8988T (cell line): ENCODE results near the gene DCT.

ENCODE experiments used
- DNase-seq: peaks from one replicate; pipeline ENCODE4 v3.0.0; 2011

Gene DCT

DNA sequence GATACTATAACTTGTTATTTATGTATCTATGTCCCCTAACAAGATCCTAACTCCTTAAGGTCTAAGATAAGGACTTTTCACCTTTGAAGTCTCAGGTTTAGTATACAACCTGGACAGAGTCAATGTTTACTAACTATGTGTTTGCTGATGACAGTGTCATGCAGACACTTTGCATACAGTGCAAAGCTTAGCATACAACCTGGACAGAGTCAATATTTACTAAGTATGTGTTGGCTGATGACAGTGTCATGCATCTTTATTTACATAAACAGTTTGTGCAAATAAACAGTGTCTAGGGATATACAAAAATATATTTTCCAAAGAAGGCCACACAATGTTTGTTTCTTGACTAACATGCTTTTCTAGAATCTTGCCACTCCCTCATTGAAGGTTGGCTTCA is 34.7 kb downstream of the DCT start:
- no peak for DNase-seq

DNA sequence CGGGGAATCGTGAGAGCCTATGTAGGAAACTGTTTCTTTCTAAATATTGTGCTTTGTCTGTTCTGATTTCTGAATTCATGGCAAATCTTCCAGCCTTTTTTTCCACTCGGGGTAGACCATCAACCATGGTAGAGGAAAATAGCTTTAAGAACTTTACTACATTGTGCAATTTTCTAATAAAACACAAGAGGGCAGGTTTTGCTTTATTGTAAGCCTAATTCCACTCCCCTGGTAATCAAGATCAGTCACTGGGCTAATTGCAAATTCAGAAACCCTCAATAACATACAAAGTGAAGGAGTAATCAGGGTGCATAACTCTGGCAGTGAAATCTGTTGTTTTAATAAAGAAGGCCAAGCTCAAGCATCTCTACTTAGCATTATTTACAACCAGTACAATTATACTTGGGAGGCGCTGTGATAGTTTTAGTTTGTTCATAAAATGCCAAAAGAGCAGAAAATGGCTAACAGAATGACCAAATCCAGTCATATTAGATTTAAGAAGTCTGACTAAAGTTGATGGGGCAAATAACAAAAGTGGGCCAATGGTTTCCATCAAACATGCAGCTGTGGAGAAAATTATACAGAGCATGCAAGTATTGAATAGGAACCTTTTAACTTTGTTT is 43.8 kb downstream of the DCT start:
- no peak for DNase-seq

DNA sequence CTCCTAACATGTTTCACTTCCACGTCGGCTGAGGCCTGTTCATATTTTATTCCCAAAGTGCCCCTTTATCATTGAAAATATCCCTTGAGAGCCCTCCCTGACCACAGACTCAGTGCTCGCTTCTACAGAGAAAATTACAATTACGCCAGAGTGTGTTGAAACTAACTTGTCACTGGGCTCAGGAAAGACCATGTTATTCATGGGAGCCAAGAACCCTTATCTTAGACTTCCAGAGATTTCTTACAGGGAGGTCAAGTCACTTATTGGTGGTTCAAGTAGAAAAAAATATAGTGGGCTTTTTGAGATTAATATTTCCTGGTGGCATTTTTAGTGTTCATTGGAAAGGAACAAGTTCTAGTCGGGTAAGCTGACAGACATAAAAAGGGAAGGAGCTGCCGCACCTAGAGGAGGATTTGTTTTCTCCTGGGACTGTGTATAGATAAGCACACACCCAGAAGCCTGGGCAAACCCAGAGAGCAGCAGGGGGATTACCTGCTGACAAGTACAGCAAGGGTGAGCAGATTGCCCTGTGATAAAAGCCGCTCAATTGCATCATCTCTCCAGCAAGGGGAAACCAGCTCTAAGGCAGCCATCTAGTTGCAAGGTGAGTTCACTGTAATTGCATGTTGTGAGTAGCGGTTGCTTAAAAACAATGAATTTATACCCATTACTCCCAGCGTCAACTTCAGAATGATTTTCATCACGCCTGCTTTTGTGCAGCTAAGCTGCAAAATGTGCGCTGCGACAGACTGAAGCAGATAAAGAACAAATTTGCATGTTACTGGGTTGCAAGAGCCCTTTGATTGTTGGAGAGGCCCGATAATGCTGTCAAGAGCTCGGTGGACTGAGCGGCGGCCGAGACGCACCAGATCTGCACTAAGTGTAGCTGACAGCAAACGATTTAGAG is 46.2 kb downstream of the DCT start:
- no peak for DNase-seq

DNA sequence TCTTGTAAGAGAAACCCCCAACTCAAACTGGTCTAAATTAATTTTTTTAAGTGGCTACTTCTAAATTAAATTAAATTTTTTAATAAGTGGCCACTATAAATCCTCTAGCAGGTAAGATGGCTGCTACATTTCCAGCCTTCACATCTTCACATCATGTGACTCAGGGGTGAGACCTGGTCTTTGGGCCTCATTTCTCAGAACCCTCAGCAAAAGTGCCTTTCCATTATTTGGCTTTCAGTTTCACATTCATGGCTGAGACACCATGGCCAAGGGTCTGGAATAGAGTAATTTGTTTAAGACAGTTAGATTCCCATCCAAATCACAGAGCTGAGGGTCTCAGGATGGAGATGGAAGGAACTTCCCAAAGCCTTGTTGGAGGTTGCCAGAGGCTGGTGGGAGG is 47.5 kb downstream of the DCT start:
- DNase-seq = no peak

DNA sequence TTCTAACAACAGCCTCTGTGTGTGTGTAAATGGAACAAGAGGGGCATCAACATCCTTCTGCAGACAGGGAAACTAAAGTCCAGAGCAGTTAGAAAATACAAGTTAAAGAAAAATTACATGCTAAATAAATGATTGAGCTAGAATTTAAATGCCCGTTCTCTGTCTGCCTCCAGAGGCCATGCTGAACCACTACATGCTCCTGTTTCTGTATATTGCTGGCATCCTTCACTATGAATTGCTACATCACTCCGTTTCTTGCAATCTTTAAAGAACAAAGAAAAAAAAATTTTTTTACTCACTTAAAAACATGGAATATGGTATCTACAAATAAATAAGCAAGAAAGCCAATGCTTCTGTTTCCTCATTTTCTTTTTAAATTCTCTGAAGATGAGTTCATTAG is 47.9 kb downstream of the DCT start:
- DNase-seq = no peak

DNA sequence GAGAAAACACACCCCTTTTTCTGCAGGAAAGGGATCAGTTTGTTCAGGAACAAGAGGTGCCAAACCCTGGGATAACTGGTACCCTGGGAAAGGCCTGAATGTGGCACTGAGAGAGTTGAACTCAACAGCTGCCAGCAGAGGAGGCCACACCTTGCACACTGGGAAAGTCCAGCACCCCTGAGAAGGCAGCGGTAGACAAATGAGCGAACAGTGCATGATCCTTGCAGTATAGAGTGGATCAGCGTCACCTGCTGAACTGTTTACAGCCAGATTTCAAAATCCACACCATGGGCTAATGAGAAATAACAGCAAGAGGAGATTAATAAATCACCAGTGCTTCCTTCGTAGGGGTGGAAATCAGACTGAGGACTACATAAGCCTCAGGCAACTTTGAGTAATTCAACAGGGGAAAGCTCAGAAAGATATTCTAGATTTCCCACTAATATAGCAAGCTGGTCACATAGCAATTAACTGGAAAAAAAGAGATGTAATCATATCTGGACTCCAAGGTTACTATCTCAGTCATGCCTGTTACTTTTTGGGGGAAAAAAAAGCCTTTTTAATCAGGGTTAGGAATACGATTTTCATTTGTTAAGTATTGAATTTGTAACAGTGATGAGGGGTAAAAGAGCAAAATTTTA is 52.0 kb downstream of the DCT start:
- no peak for DNase-seq

DNA sequence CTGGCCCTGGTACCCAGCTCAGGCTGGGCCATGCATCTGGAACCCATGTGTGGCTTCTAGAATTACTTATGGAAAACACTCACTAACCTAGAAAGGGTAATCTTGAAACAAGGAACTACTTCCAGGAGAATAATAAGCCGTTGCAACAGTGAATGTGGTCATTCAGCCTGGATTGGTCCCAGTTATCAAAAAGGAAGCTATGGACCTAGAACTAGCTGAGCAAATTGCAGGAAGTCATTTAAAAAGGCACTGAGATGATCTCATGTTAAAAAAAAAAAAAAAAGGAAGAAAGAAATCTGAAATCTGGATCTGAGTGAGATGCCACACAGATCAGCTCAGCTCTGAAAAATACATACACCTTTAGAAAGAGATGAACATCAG is 59.6 kb downstream of the DCT start:
- no peak for DNase-seq

DNA sequence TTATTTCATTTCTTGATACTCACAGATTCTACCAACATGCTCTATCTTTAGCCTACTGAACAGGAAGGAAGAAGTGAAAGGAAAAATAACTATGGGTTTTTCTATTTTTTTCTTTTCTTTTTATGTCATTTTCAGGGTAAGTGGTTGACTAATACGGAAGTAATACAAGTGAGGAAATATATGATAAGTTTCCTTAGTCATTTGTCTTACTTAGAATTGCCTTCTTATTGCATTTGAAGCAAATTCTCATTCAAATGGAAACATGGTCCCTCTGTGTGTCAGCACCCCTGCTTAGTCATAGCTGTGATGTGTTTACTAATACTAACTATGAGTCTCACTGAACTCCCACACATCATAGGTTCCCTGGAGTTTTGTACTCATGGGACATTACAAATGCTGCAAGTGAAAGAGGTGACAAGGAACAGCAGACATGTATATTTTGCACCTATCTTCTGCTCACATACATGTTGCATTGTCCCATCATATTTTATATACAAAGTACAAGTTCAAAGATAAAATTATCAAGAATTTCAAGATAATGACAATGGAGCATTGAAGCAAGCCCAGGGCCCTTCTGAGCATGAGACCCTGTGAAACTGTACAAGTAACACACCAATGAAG is 60.1 kb downstream of the DCT start:
- DNase-seq = no peak

DNA sequence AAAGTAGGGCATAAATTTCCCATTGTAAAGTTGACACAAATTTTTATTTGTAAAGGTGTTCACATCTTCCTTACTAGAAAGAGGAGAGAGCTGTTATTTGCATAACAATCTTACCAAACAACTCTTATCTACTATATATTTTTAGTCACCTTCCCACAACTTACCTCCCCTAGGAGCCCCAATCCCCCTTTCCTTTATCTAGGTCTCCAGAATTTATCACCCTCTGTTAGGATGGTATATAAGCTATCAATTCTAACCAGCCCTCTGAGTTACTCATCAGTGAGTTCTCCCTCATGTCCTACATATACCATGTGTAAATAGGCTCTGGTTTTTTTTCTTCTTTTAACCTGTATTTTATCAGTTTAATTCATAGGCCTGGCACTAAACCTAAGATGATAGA is 62.2 kb downstream of the DCT start:
- DNase-seq = no peak

DNA sequence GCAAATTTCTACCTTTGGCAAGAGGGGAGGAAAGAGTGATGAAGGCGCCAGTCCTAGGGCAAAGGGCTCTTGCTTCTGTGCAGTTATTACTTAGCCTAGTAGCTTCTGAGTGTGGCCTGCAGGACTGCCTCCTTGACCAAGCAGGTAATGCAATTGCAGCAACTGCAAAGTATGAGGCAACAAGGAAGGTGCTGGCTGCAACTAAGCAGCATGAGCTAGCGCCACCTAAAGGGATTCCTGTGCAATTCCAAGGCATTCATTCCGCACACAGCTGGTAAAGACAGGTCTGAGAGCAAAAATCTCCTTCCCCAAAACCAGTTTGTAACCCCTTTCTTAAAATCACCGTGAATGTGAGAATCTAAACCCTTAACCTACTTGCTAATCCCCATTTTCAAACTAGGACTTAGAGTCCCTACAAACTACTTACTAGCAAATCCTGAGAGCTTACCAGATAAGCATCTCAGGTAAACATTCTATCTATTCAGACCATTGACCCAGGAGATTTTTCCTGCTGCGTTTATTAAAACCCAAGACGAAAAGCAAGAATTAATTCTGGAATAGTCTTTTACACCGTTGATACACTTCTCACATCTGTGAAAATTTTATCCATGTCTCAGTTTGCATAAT is 62.9 kb downstream of the DCT start:
- no peak for DNase-seq

DNA sequence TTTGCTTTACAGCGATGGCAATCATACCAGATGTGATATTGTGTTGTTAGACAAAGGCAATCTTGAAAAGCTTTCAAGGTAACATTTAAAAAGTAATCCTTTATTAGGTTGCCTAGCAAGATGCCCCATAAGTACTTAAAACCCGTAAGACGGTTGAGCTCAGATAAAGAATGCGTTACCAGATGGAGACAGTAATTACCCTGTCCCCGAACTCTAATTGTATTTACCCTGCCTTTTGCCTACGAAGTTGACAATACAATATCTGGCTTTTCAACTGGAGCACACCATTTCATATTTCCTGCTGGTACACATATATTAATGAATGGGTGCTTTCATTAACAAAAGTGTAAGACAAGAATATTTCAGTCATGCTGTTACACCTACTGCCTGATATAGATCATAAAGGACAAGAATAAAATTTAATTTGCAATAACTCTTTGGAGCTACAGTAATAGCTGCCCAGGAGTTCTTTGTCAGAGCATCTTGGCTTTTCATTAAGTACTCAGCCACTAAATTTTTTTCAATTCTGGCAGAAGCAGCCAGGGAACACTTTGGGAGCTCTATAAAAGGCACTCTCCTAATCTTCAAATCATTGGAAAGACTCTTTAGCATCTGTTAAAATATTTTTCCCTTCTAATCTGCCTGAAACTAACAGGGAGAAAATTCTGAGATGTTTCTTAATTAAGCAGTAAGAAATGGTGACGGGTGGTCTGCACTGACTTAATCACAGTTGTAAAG is 63.8 kb downstream of the DCT start:
- no peak for DNase-seq

DNA sequence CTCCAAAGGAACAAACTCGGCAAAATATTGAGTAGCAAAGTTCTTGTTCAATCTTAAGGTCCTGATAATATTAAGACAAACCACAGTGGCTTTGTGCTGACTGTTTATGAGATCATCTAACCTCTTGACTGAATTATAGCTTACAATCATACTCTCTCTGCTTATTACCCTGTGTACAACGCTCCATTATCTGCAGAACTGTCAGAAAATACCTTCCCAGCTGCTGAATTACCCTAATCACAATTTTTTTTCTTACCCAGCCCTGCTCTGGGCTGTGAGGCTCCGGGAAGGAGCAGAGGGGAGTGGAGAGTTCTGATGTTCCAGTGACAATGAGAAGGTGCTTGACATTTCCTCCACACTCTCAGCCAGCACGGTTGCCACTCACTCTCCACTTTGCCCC is 64.8 kb downstream of the DCT start:
- no peak for DNase-seq

DNA sequence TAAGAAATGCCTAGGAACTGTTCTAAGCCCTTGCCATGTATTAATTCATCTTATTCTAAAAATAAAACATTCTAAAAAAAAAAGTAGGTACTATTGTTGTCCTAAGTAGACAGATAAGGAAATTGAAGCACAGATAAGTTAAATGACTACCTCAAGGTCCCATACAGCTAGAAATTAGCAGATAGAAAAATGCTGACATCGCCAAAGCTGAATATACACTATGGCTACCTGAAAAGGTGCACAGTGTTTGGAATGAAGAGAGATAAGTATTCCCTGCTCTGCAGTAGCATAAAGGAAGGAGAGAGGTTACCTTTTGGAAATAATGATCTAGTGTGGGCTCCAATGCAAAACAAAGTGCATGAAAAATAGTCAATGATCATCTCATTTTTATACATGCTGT is 65.3 kb downstream of the DCT start:
- no peak for DNase-seq

DNA sequence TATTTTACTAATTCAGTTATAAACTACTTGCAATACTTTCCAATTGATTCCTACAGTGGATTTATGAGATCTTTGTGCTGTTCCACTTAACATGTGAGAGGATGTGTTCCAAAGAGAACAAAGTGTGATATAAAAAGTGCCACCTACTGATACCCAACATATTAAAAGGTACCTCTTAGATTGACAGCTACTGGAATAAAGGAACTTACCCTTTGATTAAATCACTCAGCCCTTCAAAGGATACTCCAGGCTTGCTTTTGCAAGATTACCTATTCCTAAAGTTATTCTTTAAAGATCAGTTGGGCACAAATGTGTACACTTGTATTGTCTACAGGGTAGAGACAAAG is 65.9 kb downstream of the DCT start:
- DNase-seq = no peak

DNA sequence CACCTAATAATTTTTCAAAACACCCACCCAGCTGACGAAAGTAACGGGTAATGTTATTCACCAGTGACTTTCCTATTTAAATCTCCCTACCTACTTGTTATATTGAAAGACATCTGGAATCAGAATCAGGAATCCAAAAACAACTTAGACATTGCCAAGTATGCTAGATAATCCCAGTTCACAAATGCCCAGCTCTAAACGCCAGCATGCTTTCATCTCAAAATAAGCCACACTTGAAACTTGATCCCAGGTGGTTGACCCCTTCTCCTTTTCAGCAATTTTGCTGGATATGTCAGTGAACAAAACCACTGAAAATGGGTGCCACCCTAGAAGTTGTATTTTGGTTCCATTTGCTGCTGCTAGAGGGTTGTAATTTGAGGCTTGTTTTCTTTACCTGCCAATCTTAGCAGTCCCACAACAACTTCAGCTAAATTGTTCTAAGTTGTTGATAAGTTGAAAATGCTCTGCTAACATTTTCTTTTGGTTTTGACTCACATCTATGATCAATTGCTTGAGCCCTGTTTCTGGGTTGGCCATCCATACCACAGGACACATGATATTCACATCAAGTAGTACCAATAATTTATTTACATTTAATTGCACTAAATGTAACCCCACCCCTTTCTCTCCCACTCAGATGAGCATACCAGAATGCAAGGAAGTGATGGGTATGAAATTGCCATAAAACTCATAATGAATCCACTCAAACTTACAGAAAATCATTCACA is 66.4 kb downstream of the DCT start:
- no peak for DNase-seq

DNA sequence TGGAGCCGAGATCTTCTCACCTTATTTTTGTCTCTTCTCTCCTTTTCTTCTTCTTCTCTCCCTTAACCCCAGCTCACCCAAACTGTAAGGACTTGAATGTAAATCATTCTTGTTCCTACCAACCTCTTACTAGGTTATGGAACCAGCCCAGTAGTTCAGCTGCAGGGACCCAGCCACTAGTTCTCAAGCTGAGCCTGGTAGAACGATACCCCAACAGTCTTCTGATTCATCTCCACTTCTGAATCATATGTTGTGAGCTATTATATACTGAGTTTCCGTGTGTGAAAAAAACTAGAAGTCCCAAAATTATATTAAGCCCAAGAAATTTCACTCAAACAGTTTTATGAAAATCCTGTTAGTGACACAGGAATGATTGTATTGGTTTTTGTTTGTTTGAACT is 67.7 kb downstream of the DCT start:
- DNase-seq = no peak

DNA sequence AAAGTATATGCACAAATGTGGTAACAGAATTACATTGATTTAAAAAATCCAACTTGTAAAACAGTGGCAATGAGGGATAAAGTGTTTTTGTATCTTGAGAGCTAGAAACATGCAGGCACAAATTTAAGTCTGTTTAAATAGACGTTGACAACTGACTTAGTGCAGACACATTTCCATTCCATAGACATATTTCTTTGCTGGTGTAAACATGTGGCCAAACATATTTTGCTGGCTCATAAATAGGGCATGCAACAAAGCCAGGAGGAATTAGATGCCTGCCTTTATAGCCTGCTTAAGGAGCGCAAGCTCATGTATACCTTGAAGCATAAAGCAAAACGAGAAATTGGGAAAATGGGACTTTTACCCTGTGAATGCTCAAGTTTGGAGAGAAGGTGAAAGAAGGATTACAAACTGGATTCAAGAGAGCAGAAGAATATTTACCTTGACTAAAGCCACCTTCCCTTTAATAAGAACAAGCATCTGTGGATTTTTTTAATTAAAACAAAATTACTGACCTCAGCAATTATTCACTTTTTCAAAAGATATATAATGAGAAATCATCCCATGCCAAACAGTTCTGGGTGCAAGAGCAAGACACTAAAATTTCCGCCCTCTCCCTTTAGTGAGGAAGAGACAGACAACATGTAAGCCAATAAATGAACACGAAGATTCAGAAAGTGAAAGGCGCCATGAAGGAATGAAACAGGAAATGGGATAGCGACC is 71.0 kb downstream of the DCT start:
- no peak for DNase-seq

DNA sequence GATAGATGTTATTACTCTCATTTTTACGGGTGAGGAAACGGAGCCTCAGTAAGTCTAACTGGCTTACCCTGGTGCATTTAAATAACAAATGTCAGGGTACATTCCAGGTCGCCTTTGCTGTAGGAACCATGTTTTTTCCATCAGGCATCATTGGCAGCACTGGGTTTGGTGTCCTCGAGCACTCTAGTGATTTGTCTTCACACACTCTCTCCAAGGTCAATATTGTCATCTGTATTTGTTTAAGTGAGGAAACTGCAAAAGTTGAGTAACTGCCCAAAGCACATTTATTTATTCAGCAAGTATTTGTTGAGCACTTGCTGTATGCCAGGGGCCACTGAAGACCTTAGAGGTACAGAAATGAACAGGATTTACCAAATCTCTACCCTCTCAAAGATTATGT is 78.6 kb downstream of the DCT start:
- DNase-seq = no peak

DNA sequence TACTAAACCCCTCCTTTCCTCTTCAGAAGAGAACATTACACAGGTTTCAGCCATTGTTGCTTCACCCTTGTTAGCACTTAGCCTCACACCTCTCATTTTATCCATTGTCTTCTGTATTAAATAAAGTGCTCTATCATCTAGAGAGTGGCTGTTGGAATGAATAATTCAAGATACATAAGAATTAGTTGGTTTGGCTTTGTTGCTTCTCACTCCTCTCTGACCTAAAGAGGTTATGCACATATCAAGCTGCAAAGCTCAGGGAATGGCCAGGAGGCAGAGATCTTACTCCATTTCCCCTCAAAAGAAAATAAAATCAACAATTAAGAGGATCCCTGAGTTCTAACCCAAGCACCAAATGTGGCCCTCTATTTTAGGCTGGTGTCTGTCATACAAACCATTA is 79.7 kb downstream of the DCT start:
- DNase-seq = no peak

DNA sequence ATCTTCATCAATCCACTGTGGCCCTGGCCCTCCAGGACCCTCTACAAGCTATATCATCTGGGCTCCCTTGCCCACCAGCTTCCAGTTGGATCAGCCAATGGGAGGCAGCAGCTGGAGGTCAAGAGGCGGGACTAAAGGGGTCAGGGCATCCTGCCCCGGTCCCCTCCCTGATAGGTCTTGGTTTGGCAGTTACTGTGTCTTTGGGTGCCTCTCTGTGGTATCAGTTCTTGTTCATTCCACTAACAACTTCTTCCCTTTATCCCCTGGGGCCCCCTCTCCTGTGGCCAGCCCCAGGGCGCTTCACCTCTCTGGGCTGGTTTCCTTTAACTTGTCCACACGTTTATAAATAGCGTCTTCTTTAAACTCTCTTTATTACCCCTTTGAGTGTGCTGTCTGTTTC is 83.6 kb downstream of the DCT start:
- no peak for DNase-seq

DNA sequence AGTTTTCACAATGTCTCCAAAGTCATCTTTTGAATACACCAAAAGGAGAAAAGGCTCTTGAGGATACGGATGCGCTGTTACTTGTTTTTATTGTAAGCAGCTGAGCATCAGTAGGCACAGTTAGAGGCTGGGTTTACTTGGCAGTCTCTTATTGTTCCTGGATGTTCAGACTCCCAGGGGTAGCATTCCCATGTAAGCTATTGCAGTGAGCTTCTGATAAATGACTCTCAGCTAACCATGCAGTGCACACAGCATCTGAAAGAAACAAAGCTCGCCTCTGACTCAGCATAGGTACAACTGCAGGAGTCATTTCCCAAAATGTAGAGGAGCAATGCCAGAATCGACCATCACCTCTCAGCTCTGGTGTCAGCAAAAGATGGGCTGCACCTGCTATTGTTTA is 84.8 kb downstream of the DCT start:
- no peak for DNase-seq
